OCI-LY3 (cell line): ENCODE results near the gene SNX15.

Experiments used
- H2AFZ ChIP-seq: fragments of 200-600, 300-600 bp; shearing (Covaris generic); 2 replicates; pipeline ENCODE4 v1.6.0; 2014; ENCODE audit warnings: antibody characterized with exemption, low read depth, low read length
- H3K27ac ChIP-seq: fragments of 200-600, 300-600 bp; sonication (generic); 2 replicates; pipeline ENCODE4 v1.5.1; 2014; ENCODE audit warnings: mild to moderate bottlenecking, low read length, moderate library complexity, mixed read lengths
- H3K27me3 ChIP-seq: fragments of 200-600, 300-600 bp; sonication (generic); 2 replicates; pipeline ENCODE4 v1.6.1; 2014; ENCODE audit warnings: low read depth, low read length, mixed read lengths
- H3K36me3 ChIP-seq: fragments of 200-600, 300-600 bp; sonication (generic); replicated peaks from 2 replicates; pipeline ENCODE3; 2014; ENCODE audit warnings: low read depth, low read length, mixed read lengths
- H3K4me1 ChIP-seq: fragments of 300-600, 200-600 bp; sonication (generic); 2 replicates; pipeline ENCODE4 v1.6.1; 2014; ENCODE audit warnings: low read length, mixed read lengths
- H3K4me2 ChIP-seq: fragments of 200-600, 300-600 bp; sonication (generic); 2 replicates; pipeline ENCODE4 v1.6.1; 2014; ENCODE audit warnings: low read length, mixed read lengths
- H3K4me3 ChIP-seq: fragments of 300-600, 200-600 bp; sonication (generic); 2 replicates; pipeline ENCODE4 v1.5.1; 2014; ENCODE audit warnings: antibody characterized with exemption, mild to moderate bottlenecking, low read length, moderate library complexity
- H3K79me2 ChIP-seq: fragments of 300-600, 200-600 bp; shearing (Covaris generic); 2 replicates; pipeline ENCODE4 v1.6.1; 2014; ENCODE audit warnings: mild to moderate bottlenecking, low read length, mixed read lengths
- H3K9ac ChIP-seq: fragments of 300-600, 200-600 bp; shearing (Covaris generic); 2 replicates; pipeline ENCODE4 v1.6.0; 2014; ENCODE audit warnings: mild to moderate bottlenecking, low read length, moderate library complexity
- H3K9me3 ChIP-seq: fragments of 200-600, 300-600 bp; shearing (Covaris generic); 2 replicates; pipeline ENCODE4 v1.6.1; 2014; ENCODE audit warnings: low read length, mixed read lengths; ENCODE audit not compliant: insufficient read depth
- H4K20me1 ChIP-seq: fragments of 200-600, 300-600 bp; sonication (generic); 2 replicates; pipeline ENCODE4 v1.6.1; 2016; ENCODE audit warnings: low read length, mixed read lengths; ENCODE audit not compliant: insufficient read depth
- CTCF ChIP-seq: fragments of 200-600, 300-600 bp; sonication (generic); IDR thresholded peaks from 2 replicates; pipeline ENCODE4 v1.5.1; 2014; ENCODE audit warnings: antibody characterized with exemption, low read length, low read depth
- EZH2phosphoT487 ChIP-seq: fragments of 200-600 bp; shearing (Covaris generic); IDR thresholded peaks from 2 replicates; pipeline ENCODE4 v1.6.1; 2018; ENCODE audit warnings: antibody characterized with exemption, mixed run types, low read depth

Gene SNX15

DNA sequence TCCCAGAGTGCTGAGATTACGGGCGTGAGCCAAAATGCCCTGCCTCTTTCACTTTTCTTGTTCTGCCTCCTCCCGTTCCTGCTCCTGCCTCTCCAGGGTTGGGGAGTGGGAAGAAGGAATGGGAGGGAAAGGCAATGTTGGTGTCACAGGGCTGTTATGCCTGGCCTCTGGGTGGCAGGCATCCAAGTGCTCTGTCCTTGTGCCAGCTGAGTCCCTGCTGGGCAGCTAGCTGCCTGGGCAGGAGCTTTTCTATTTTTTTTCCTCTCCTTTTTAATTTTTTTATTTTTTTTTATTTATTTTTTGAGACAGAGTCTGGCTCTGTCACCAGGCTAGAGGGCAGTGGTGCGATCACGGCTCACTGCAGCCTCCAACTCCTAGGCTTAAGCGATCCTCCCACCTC is 9.7 kb downstream of the SNX15 start:
- no peaks in the 10 kb centered on the region for H3K36me3 ChIP-seq

GRCh38 chr11:65040520-65040846 is 13.2 kb downstream of the SNX15 start:
- H2AFZ ChIP-seq, result peak overlapping the region; percentile 76
- H3K4me3 ChIP-seq, result peak overlapping the region; percentile 78
- peaks cover 6% of the 10 kb centered on the region for H3K36me3 ChIP-seq
- no peaks in the 10 kb centered on the region for H3K27me3 ChIP-seq
- TF ChIP-seq CTCF (no peak), EZH2phosphoT487 (no peak)
- peak overlapping the region; percentile 88 for H3K27ac ChIP-seq
- peaks cover 9% of the 10 kb centered on the region; the same call in 1 of the 2 replicates for H3K4me1 ChIP-seq
- H3K79me2 ChIP-seq, result no peaks in the 10 kb centered on the region
- peak overlapping the region; percentile 79 for H3K4me2 ChIP-seq
- H4K20me1 ChIP-seq, result no peaks in the 10 kb centered on the region
- H3K9ac ChIP-seq, result peak overlapping the region; percentile 75
- H3K9me3 ChIP-seq, result no peaks in the 10 kb centered on the region

More for the DNA sequence above, 9.7 kb downstream of the SNX15 start:
- H3K27me3 ChIP-seq, result no peaks in the 10 kb centered on the region
- no peak overlapping the region for H3K9ac ChIP-seq
- no peaks in the 10 kb centered on the region for H3K79me2 ChIP-seq
- no peaks in the 10 kb centered on the region for H4K20me1 ChIP-seq
- H2AFZ ChIP-seq, result no peak overlapping the region
- H3K4me2 ChIP-seq, result no peak overlapping the region
- no peak overlapping the region for H3K4me3 ChIP-seq
- no peaks in the 10 kb centered on the region for H3K9me3 ChIP-seq
- TF ChIP-seq EZH2phosphoT487, result no peak
- no peak for TF ChIP-seq CTCF
- H3K27ac ChIP-seq, result no peak overlapping the region
- peaks cover 9% of the 10 kb centered on the region; the same call in 1 of the 2 replicates for H3K4me1 ChIP-seq

DNA sequence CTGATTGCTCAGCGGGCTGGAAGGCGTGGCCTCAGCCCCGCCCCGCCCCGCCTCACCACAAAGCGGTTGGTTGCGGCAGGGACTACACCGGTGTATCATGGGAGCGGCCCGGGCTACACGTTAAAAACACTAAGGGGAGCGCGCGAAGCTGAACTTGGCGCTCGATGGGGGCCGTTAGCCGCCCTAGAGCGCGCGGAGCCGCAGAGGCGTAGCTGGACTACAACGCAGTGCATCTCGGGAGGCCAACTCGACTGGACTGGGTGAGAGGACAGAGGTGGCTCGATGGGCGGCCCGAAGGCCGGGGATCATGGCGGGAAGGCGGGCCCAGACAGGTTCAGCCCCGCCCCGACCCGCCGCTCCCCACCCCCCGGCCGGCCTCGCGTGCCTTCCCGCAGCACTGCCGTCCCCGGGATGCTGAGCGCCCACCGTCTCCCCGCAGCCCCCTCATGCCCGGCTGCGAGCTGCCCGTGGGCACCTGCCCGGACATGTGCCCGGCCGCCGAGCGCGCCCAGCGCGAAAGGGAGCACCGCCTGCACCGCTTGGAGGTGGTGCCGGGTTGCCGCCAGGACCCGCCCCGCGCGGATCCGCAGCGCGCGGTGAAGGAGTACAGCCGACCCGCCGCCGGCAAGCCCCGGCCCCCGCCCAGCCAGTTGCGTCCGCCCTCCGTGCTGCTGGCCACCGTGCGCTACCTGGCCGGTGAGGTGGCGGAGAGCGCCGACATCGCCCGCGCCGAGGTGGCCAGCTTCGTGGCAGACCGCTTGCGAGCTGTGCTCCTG is 13.8 kb downstream of the SNX15 start, which contains the start of gene SAC3D1:
TSS of gene SAC3D1 (plus strand) at position 364 of the 776 bp plus-strand sequence. CDS start at position 447, 83 bp downstream.
- Histone ChIP-seq H2AFZ (peak within 1 kb of the TSS; percentile 76), H4K20me1 (no peaks in the 10 kb centered on the region), H3K9me3 (no peaks in the 10 kb centered on the region), H3K4me1 (peaks cover 9% of the 10 kb centered on the region; the same call in 1 of the 2 replicates), H3K4me2 (peak within 1 kb of the TSS; percentile 79), H3K79me2 (no peaks in the 10 kb centered on the region), H3K9ac (peak within 1 kb of the TSS; percentile 75), H3K27me3 (no peaks in the 10 kb centered on the region), H3K36me3 (peaks cover 6% of the 10 kb centered on the region), H3K4me3 (peak within 1 kb of the TSS; percentile 78), H3K27ac (peak within 1 kb of the TSS; percentile 88)
- TF ChIP-seq CTCF, result no peak

DNA sequence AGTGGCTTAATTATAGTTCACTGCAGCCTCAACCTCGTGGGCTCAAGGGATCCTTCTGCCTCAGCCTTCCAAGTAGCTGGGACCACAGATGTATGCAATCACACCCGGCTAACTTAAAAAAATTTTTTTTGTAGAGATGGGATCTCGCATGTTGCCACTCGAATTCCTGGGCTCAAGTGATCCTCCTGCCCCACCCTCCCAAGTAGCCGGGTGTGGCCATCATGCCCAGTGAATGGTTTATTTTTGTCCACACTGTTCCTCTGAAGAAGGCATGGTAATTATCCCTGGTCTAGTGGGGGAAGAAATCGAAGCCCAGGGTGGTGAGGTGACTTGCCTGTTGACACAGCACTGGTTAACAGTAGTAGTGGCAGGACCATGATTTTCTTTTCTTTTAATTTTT is 15.7 kb downstream of the SNX15 start:
- H3K27ac ChIP-seq, result no peak overlapping the region
- no peak overlapping the region for H3K4me3 ChIP-seq
- no peaks in the 10 kb centered on the region for H3K9me3 ChIP-seq
- H3K4me2 ChIP-seq, result no peak overlapping the region
- peaks cover 6% of the 10 kb centered on the region for H3K36me3 ChIP-seq
- H3K27me3 ChIP-seq, result no peaks in the 10 kb centered on the region
- no peak for TF ChIP-seq CTCF
- no peak for TF ChIP-seq EZH2phosphoT487
- H2AFZ ChIP-seq, result no peak overlapping the region
- H3K79me2 ChIP-seq, result no peaks in the 10 kb centered on the region
- no peaks in the 10 kb centered on the region for H4K20me1 ChIP-seq
- H3K4me1 ChIP-seq, result peaks cover 9% of the 10 kb centered on the region; the same call in 1 of the 2 replicates
- H3K9ac ChIP-seq, result no peak overlapping the region
